Colonic mucosa (tissue), 4 donors: ENCODE results near the gene IL1RAPL2. TPM values are rescaled to one million over a fixed set of nuclear protein-coding genes. Genes with fewer than 3 reads are reported as not detected.

Experiments used
- DNase-seq: peaks from one replicate; pipeline ENCODE4 v3.0.0-alpha.2; 2020
- H3K27ac ChIP-seq: fragments of 200-600 bp; one replicate; pipeline ENCODE4 v1.8.0; 2021
- H3K27me3 ChIP-seq: fragments of 200-600 bp; one replicate; pipeline ENCODE4 v1.8.0; 2021
- H3K36me3 ChIP-seq: fragments of 200-600 bp; one replicate; pipeline ENCODE4 v1.8.0; 2021
- H3K4me1 ChIP-seq: fragments of 200-600 bp; one replicate; pipeline ENCODE4 v1.8.0; 2021; ENCODE audit warnings: mild to moderate bottlenecking
- H3K4me3 ChIP-seq: fragments of 200-600 bp; one replicate; pipeline ENCODE4 v1.8.0; 2021
- H3K9ac ChIP-seq, 2 donors: one replicate each; pipeline ENCODE4 v1.7.0; 2013; ENCODE audit warnings: control low read depth in 2 of 2, low read depth in 2 of 2, low read length in 2 of 2
- H3K9me3 ChIP-seq: fragments of 200-600 bp; one replicate; pipeline ENCODE4 v1.8.0; 2021
- intact Hi-C: fragments of 100-400 bp; cut with DNase I; formaldehyde crosslinking; loops from one replicate; pipeline ENCODE4 v1.14.1; 2022
- total RNA-seq, 2 donors: library from RNA; stranded (reverse); fragmentation: NEBNext Ultra II Directional in 1 of 2; extraction: Animal tissue kit (Norgen Biotek cat#: 25700) in 1 of 2; gene quantifications; one replicate each; pipeline ENCODE4 v1.2.1, GENCODE V29; 2021
- TF ChIP-seq, protein P1 (sequence below): fragments of 200-600 bp; IDR thresholded peaks from one replicate; pipeline ENCODE4 v1.8.0; 2022; ENCODE audit warnings: antibody characterized with exemption, mild to moderate bottlenecking
- donor health status: healthy.
- donor health status: DM: no; HTN: no; CAD: no.
- donor health status: DM: no; HTN: no; CAD: no.

The IL1RAPL2 gene
- total RNA-seq, 2 donors from 2014 or later, result not detected

DNA sequence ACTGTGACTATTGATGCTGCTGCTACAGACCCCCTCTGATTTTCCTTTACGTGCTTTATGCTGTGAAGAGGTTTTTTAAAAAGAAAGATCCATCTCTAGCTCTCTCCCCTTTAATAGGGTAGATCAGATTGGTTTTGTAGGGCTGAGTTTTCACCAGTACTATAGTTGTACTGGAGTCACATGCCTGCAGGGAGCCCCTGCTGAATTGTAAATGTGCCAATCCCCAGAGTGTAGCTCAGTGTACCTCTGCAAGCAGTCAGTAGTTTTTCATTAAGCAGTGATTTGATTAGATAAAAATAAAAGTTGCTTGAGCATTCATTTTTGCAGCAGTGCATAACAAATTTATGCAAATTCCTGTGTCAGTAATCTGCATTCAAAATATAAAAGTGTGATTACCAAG is 179.2 kb downstream of the IL1RAPL2 start:
- intact Hi-C loops, result no loop called here

GRCh38 chrX:104749951-104750610 is 184.1 kb downstream of the IL1RAPL2 start:
- intact Hi-C loops, result no loop called here
- TF ChIP-seq, protein P1, sequence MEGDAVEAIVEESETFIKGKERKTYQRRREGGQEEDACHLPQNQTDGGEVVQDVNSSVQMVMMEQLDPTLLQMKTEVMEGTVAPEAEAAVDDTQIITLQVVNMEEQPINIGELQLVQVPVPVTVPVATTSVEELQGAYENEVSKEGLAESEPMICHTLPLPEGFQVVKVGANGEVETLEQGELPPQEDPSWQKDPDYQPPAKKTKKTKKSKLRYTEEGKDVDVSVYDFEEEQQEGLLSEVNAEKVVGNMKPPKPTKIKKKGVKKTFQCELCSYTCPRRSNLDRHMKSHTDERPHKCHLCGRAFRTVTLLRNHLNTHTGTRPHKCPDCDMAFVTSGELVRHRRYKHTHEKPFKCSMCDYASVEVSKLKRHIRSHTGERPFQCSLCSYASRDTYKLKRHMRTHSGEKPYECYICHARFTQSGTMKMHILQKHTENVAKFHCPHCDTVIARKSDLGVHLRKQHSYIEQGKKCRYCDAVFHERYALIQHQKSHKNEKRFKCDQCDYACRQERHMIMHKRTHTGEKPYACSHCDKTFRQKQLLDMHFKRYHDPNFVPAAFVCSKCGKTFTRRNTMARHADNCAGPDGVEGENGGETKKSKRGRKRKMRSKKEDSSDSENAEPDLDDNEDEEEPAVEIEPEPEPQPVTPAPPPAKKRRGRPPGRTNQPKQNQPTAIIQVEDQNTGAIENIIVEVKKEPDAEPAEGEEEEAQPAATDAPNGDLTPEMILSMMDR, result no peak
- DNase-seq, result no peak
- Histone ChIP-seq H3K27me3 (no peaks in the 10 kb centered on the region), H3K4me1 (no peaks in the 10 kb centered on the region), H3K4me3 (no peak overlapping the region), H3K36me3 (no peaks in the 10 kb centered on the region), H3K27ac (no peak overlapping the region), H3K9ac (no peak overlapping the region), H3K9me3 (no peaks in the 10 kb centered on the region)

More for the DNA sequence above, 179.2 kb downstream of the IL1RAPL2 start:
- Histone ChIP-seq H3K4me3 (no peak overlapping the region), H3K27ac (no peak overlapping the region), H3K4me1 (no peaks in the 10 kb centered on the region), H3K9ac (no peak overlapping the region), H3K27me3 (no peaks in the 10 kb centered on the region), H3K9me3 (no peaks in the 10 kb centered on the region), H3K36me3 (no peaks in the 10 kb centered on the region)
- no peak for DNase-seq
- TF ChIP-seq, protein P1, result no peak

GRCh38 chrX:104762641-104763040 is 196.6 kb downstream of the IL1RAPL2 start:
- no peaks in the 10 kb centered on the region for H3K9me3 ChIP-seq
- no peak overlapping the region for H3K4me3 ChIP-seq
- no peaks in the 10 kb centered on the region for H3K4me1 ChIP-seq
- no peak overlapping the region for H3K27ac ChIP-seq
- H3K36me3 ChIP-seq, result no peaks in the 10 kb centered on the region
- no peaks in the 10 kb centered on the region for H3K27me3 ChIP-seq
- TF ChIP-seq, protein P1, result no peak
- DNase-seq, result no peak
- H3K9ac ChIP-seq, result no peak overlapping the region
- intact Hi-C loops, result no loop called here

DNA sequence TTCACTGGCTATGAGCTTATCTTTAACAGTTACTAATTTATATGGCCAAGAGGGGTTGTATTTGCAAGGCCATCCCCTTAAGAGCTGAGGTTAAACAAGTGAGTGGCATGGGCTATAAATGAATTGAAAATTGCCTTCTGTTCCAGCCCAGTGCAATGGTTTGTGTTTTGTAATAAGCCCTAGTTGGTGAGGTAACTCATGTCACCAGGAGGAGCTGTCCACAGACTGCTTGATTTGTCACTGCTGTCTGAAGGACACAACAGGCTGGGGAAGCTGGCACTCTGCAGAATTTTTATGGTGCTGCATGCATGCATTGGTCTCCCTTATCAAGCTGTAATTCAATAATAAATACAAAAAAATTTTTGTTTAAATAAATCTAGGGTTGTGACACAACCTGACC is 223.8 kb downstream of the IL1RAPL2 start:
- TF ChIP-seq, protein P1, result no peak
- H3K27me3 ChIP-seq, result no peaks in the 10 kb centered on the region
- H3K36me3 ChIP-seq, result no peaks in the 10 kb centered on the region
- no peak overlapping the region for H3K4me3 ChIP-seq
- intact Hi-C loops, result no loop called here
- no peak for DNase-seq
- no peak overlapping the region for H3K27ac ChIP-seq
- no peaks in the 10 kb centered on the region for H3K4me1 ChIP-seq
- H3K9ac ChIP-seq, result no peak overlapping the region
- no peaks in the 10 kb centered on the region for H3K9me3 ChIP-seq

GRCh38 chrX:104795804-104796203 is 229.8 kb downstream of the IL1RAPL2 start:
- TF ChIP-seq, protein P1, result no peak
- H3K9me3 ChIP-seq, result no peaks in the 10 kb centered on the region
- DNase-seq, result no peak
- no peaks in the 10 kb centered on the region for H3K36me3 ChIP-seq
- intact Hi-C loops, result no loop called here
- H3K4me3 ChIP-seq, result no peak overlapping the region
- H3K9ac ChIP-seq, result no peak overlapping the region
- H3K4me1 ChIP-seq, result no peaks in the 10 kb centered on the region
- no peak overlapping the region for H3K27ac ChIP-seq
- H3K27me3 ChIP-seq, result no peaks in the 10 kb centered on the region
